Omental fat pad (tissue), 4 donors: ENCODE results near the gene TIMM8B. TPM values are rescaled to one million over a fixed set of nuclear protein-coding genes. Genes with fewer than 3 reads are reported as not detected.

Source experiments
- ATAC-seq: fragments of 150-250 bp; one replicate; pipeline ENCODE4 v1.9.1; 2016; ENCODE audit warnings: mild to moderate bottlenecking, moderate library complexity; ENCODE audit not compliant: low FRiP score
- DNase-seq: peaks from one replicate; pipeline ENCODE4 v3.0.0-alpha.2; 2019; ENCODE audit warnings: low spot score
- small RNA-seq: library from RNA; depleted of rRNA; stranded (forward); fragments of <200 nt; gene quantifications from one replicate; pipeline ENCODE3, GENCODE V24; 2016
- total RNA-seq, 4 donors: library from RNA; depleted of rRNA; stranded (reverse); fragments of >200 nt; gene quantifications; one replicate each; pipeline ENCODE4 v1.1.0, GENCODE V29; 2016
- TF ChIP-seq, protein P1 (sequence below), 3 donors: fragments of 450-650 bp; IDR thresholded peaks; one replicate each; pipeline ENCODE4 v1.5.1; 2016 to 2017; ENCODE audit warnings: antibody characterized with exemption in 3 of 3, mild to moderate bottlenecking in 3 of 3, moderate library complexity in 2 of 3

Gene TIMM8B
- total RNA-seq, 4 donors from 2014 or later, result 31.5 to 37.1 (median 33.9) TPM

DNA sequence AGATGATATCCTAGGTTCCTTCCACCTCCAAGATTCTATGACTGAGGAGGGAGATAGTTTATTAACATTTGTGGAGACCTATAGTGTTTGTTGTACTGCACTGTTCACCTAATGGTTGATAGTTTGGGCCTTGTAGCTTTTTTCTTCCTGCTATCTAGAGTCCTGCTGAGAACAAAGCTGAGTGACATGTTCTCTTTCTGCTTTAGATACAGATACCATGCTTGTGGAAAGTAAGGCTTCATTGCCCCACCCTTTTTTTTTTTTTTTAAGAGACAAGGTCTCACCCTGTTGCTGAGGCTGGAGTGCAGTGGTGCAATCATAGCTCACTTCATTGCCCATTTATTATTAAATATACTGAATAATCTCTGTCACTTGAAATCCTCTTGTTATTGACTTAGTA is 49.0 kb downstream of the TIMM8B start:
- no peak for DNase-seq
- no peak for ATAC-seq
- TF ChIP-seq, protein P1, sequence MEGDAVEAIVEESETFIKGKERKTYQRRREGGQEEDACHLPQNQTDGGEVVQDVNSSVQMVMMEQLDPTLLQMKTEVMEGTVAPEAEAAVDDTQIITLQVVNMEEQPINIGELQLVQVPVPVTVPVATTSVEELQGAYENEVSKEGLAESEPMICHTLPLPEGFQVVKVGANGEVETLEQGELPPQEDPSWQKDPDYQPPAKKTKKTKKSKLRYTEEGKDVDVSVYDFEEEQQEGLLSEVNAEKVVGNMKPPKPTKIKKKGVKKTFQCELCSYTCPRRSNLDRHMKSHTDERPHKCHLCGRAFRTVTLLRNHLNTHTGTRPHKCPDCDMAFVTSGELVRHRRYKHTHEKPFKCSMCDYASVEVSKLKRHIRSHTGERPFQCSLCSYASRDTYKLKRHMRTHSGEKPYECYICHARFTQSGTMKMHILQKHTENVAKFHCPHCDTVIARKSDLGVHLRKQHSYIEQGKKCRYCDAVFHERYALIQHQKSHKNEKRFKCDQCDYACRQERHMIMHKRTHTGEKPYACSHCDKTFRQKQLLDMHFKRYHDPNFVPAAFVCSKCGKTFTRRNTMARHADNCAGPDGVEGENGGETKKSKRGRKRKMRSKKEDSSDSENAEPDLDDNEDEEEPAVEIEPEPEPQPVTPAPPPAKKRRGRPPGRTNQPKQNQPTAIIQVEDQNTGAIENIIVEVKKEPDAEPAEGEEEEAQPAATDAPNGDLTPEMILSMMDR (IDR thresholded peaks at IDR 0.05), result no peak

Small RNA genes within 50 kb of the gene (small RNA-seq; reads per million reads assigned to genes)
- not detected for gene AP000907.3

Other genes starting within 250 kb of the TIMM8B start
- gene ALG9, start 215.2 kb downstream of the TIMM8B start, total RNA-seq, result 100 to 1,000 TPM in 1 of 4 donors, 10 to 100 TPM in 3; 21.0 to 168 (median 34.7) TPM
- 1 to 10 TPM; 1.1 to 2.7 (median 1.6) TPM for gene FDXACB1, start 207.6 kb downstream of the TIMM8B start, total RNA-seq
- gene CFAP68, start 207.2 kb downstream of the TIMM8B start, total RNA-seq, result 10 to 100 TPM; 12.2 to 40.0 (median 20.2) TPM
- 1,000 to 10,000 TPM in 1 of 4 donors, 100 to 1,000 TPM in 2, 10 to 100 TPM in 1; 82.4 to 1,340 (median 304) TPM for gene CRYAB, start 175.0 kb downstream of the TIMM8B start, total RNA-seq
- gene HSPB2, start 174.0 kb downstream of the TIMM8B start, total RNA-seq, result 1 to 10 TPM in 2 of 4 donors, not detected in 2; 3.1 to 4.6 TPM
- gene C11orf52, start 167.8 kb downstream of the TIMM8B start, total RNA-seq, result 1 to 10 TPM in 3 of 4 donors, not detected in 1; 3.4 to 7.9 (median 7.5) TPM
- gene DIXDC1, start 149.4 kb downstream of the TIMM8B start, total RNA-seq, result 10 to 100 TPM; 36.4 to 79.3 (median 40.7) TPM
- 10 to 100 TPM; 20.5 to 61.6 (median 36.1) TPM for gene DLAT, start 61.3 kb downstream of the TIMM8B start, total RNA-seq
- gene PIH1D2, start 12.7 kb downstream of the TIMM8B start, total RNA-seq, result 1 to 10 TPM in 2 of 4 donors, under 1 TPM in 1, not detected in 1; 0.48 to 2.4 (median 1.8) TPM
- 10 to 100 TPM; 11.0 to 15.4 (median 11.1) TPM for gene NKAPD1, start 12.5 kb downstream of the TIMM8B start, total RNA-seq
- gene SDHD, start 117 bp upstream of the TIMM8B start, total RNA-seq, result 100 to 1,000 TPM in 2 of 4 donors, 10 to 100 TPM in 2; 85.0 to 145 (median 104) TPM
- gene IL18, start 77.3 kb upstream of the TIMM8B start, total RNA-seq, result 10 to 100 TPM; 10.4 to 70.9 (median 30.8) TPM
- under 1 TPM in 1 of 4 donors, not detected in 3; 0.96 TPM for gene TEX12, start 80.6 kb upstream of the TIMM8B start, total RNA-seq
- 10 to 100 TPM in 3 of 4 donors, 1 to 10 TPM in 1; 4.4 to 33.6 (median 18.3) TPM for gene BCO2, start 88.8 kb upstream of the TIMM8B start, total RNA-seq
- gene PTS, start 139.7 kb upstream of the TIMM8B start, total RNA-seq, result 10 to 100 TPM; 25.8 to 38.0 (median 34.4) TPM
- not detected for gene PLET1, start 174.1 kb upstream of the TIMM8B start, total RNA-seq